RWPE1 (cell line): ENCODE results near the gene ZFYVE27.

Source experiments
- CTCF ChIA-PET: fragments of 350-600 bp; sonication (Branson Sonifier 250); formaldehyde crosslinking; extraction: SDS; loops from one replicate; lab custom pipeline; 2021; lab: Yijun Ruan, JAX
- POLR2A ChIA-PET: fragments of 400-600 bp; formaldehyde crosslinking; extraction: SDS; loops from one replicate; lab custom pipeline; 2020; ENCODE audit warnings: antibody characterized with exemption; ENCODE audit not compliant: low non-redundant PET; lab: Yijun Ruan, JAX
- DNase-seq: peaks from one replicate; pipeline ENCODE4 v3.0.0; 2012; ENCODE audit warnings: low spot score
- H3K27ac ChIP-seq: fragments of 450-650 bp; 2 replicates; pipeline ENCODE4 v1.5.1; 2017
- CTCF ChIP-seq: fragments of 450-650 bp; conservative IDR thresholded peaks from 2 replicates; pipeline ENCODE4 v1.5.1; 2017; ENCODE audit warnings: low read depth, mild to moderate bottlenecking

The ZFYVE27 gene

GRCh38 chr10:97774811-97775294 is 37.9 kb downstream of the ZFYVE27 start:
- CTCF ChIA-PET: interaction anchor here (1.6 kb wide), 1 partner anchor 94 kb away, joined by 4 read pairs; no protein-coding TSS in a partner anchor
- no peak overlapping the region for H3K27ac ChIP-seq
- no peak for TF ChIP-seq CTCF
- POLR2A ChIA-PET: interaction anchor here (0.6 kb wide), 1 partner anchor 412 kb away, joined by 3 read pairs; no protein-coding TSS in a partner anchor
- DNase-seq: no peak

- no peak overlapping the region for H3K27ac ChIP-seq
- DNase-seq: no peak
- POLR2A ChIA-PET: no interaction called here
- TF ChIP-seq CTCF: no peak
- CTCF ChIA-PET: no interaction called here
These were observed 40.2 kb downstream of the ZFYVE27 start for GRCh38 chr10:97777143-97777542.

GRCh38 chr10:97778452-97779302 is 41.7 kb downstream of the ZFYVE27 start:
- ChIA-PET POLR2A (no interaction called here), CTCF (interaction anchor here (0.6 to 0.7 kb wide), 3 partner anchors 7 to 91 kb away, joined by 3 to 5 read pairs (median 3); no protein-coding TSS in a partner anchor)
- DNase-seq: no peak
- TF ChIP-seq CTCF: no peak
- H3K27ac ChIP-seq: no peak overlapping the region

- ChIA-PET POLR2A (no interaction called here), CTCF (interaction anchor here (0.7 to 1.0 kb wide), 2 partner anchors 8 to 90 kb away, joined by 4 to 5 read pairs; no protein-coding TSS in a partner anchor)
- no peak for DNase-seq
- no peak overlapping the region for H3K27ac ChIP-seq
- TF ChIP-seq CTCF: no peak
These were observed 42.6 kb downstream of the ZFYVE27 start for GRCh38 chr10:97779492-97779891.

- POLR2A ChIA-PET: no interaction called here
- no peak overlapping the region for H3K27ac ChIP-seq
- CTCF ChIA-PET: interaction anchor here (0.6 to 1.0 kb wide), 3 partner anchors 12 to 1173 kb away, joined by 3 to 4 read pairs (median 3); no protein-coding TSS in a partner anchor
- no peak for TF ChIP-seq CTCF
- no peak for DNase-seq
These were observed 43.0 kb downstream of the ZFYVE27 start for GRCh38 chr10:97779975-97780374.

GRCh38 chr10:97780841-97781617 is 44.1 kb downstream of the ZFYVE27 start:
- DNase-seq: no peak
- TF ChIP-seq CTCF: no peak
- CTCF ChIA-PET: interaction anchor here (0.7 to 1.0 kb wide), 4 partner anchors 11 to 89 kb away, joined by 3 to 4 read pairs (median 3); no protein-coding TSS in a partner anchor
- H3K27ac ChIP-seq: no peak overlapping the region
- POLR2A ChIA-PET: no interaction called here
